ENCODE results near the gene ZNRF1. TPM values are rescaled to one million over a fixed set of nuclear protein-coding genes. Genes with fewer than 3 reads are reported as not detected.

ZNRF1 gene
- total and polyA plus RNA-seq, 2 of the 13 experiments (the other 11 are each of a cell fraction or from before 2014, with no cell fraction given): 43.9 to 58.7 TPM

DNA sequence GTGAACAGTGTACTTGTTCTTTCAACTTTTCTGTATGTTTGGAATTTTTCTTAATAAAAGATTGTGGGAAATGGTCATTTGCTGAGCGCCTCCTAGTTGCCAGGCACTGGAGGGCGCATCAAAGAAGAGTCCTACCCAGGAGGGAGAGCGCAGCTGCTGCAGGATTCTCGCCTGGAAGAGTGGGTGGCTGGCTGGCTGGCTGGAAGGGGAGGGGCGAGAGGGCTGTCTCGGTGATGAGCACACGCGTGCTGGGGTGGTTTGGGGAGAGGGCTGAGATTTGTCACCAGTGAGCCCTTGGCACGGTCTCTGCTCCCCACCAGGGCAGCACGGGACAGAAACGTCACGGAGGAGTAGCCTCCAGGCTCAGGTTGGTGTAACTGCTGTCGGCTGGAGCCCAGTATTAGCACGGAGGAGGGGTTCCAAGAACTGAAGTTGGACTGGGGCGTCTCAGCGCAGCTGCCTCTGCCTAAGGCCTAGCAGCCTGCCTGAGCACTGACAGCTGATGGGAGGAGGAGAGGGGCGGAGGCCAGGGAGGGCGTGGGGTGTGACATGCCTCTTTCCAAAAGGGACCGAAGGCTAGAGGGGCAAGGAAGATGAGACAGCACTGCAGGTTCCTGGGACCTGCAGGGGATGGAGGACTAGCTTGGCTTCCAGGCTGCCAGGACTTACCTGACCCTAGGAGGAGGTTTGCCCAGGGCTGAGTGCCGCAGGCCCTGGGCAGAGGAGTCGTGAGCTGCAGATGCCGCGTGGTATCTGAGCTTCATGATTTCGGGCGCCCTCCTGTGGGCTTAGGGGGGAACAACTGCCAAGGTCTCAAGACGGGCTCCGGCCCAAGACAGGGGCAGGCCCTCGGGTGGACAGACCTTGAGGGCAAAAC is 112.1 kb downstream of the ZNRF1 start (continued):
- TF ChIP-seq CENPT (CRISPR knock-in tag; IDR thresholded peaks at IDR 0.05; ENCODE audit: low read depth): 0 out of 2 replicates have a peak, but pooled peaks have one; percentile 63
- no peak for TF ChIP-seq ZNF224 (CRISPR knock-in tag; IDR thresholded peaks at IDR 0.05)
- TF ChIP-seq, protein P1, sequence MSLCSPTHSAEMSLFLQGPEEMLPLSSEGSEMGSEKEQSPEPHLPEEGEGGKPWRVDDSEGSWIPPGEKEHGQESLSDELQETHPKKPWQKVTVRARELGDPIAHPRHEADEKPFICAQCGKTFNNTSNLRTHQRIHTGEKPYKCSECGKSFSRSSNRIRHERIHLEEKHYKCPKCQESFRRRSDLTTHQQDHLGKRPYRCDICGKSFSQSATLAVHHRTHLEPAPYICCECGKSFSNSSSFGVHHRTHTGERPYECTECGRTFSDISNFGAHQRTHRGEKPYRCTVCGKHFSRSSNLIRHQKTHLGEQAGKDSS (CRISPR knock-in tag; IDR thresholded peaks at IDR 0.05; ENCODE audit: borderline replicate concordance, low read depth): peak; percentile 49; the same call in 1 of the 2 replicates
- TF ChIP-seq JARID2 (CRISPR knock-in tag; IDR thresholded peaks at IDR 0.05; ENCODE audit: insufficient replicate concordance): no peak
- TF ChIP-seq, protein P2, sequence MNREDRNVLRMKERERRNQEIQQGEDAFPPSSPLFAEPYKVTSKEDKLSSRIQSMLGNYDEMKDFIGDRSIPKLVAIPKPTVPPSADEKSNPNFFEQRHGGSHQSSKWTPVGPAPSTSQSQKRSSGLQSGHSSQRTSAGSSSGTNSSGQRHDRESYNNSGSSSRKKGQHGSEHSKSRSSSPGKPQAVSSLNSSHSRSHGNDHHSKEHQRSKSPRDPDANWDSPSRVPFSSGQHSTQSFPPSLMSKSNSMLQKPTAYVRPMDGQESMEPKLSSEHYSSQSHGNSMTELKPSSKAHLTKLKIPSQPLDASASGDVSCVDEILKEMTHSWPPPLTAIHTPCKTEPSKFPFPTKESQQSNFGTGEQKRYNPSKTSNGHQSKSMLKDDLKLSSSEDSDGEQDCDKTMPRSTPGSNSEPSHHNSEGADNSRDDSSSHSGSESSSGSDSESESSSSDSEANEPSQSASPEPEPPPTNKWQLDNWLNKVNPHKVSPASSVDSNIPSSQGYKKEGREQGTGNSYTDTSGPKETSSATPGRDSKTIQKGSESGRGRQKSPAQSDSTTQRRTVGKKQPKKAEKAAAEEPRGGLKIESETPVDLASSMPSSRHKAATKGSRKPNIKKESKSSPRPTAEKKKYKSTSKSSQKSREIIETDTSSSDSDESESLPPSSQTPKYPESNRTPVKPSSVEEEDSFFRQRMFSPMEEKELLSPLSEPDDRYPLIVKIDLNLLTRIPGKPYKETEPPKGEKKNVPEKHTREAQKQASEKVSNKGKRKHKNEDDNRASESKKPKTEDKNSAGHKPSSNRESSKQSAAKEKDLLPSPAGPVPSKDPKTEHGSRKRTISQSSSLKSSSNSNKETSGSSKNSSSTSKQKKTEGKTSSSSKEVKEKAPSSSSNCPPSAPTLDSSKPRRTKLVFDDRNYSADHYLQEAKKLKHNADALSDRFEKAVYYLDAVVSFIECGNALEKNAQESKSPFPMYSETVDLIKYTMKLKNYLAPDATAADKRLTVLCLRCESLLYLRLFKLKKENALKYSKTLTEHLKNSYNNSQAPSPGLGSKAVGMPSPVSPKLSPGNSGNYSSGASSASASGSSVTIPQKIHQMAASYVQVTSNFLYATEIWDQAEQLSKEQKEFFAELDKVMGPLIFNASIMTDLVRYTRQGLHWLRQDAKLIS (CRISPR knock-in tag; IDR thresholded peaks at IDR 0.05): peak; percentile 43
- TF ChIP-seq, protein P3, sequence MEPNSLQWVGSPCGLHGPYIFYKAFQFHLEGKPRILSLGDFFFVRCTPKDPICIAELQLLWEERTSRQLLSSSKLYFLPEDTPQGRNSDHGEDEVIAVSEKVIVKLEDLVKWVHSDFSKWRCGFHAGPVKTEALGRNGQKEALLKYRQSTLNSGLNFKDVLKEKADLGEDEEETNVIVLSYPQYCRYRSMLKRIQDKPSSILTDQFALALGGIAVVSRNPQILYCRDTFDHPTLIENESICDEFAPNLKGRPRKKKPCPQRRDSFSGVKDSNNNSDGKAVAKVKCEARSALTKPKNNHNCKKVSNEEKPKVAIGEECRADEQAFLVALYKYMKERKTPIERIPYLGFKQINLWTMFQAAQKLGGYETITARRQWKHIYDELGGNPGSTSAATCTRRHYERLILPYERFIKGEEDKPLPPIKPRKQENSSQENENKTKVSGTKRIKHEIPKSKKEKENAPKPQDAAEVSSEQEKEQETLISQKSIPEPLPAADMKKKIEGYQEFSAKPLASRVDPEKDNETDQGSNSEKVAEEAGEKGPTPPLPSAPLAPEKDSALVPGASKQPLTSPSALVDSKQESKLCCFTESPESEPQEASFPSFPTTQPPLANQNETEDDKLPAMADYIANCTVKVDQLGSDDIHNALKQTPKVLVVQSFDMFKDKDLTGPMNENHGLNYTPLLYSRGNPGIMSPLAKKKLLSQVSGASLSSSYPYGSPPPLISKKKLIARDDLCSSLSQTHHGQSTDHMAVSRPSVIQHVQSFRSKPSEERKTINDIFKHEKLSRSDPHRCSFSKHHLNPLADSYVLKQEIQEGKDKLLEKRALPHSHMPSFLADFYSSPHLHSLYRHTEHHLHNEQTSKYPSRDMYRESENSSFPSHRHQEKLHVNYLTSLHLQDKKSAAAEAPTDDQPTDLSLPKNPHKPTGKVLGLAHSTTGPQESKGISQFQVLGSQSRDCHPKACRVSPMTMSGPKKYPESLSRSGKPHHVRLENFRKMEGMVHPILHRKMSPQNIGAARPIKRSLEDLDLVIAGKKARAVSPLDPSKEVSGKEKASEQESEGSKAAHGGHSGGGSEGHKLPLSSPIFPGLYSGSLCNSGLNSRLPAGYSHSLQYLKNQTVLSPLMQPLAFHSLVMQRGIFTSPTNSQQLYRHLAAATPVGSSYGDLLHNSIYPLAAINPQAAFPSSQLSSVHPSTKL (CRISPR knock-in tag; IDR thresholded peaks at IDR 0.05): 0 out of 2 replicates have a peak, but pooled peaks have one; percentile 50
- no peak for TF ChIP-seq SMAD9 (CRISPR knock-in tag; IDR thresholded peaks at IDR 0.05)
- peak; percentile 67 for TF ChIP-seq MED1 (CRISPR knock-in tag; IDR thresholded peaks at IDR 0.05)
- TF ChIP-seq, protein P4, sequence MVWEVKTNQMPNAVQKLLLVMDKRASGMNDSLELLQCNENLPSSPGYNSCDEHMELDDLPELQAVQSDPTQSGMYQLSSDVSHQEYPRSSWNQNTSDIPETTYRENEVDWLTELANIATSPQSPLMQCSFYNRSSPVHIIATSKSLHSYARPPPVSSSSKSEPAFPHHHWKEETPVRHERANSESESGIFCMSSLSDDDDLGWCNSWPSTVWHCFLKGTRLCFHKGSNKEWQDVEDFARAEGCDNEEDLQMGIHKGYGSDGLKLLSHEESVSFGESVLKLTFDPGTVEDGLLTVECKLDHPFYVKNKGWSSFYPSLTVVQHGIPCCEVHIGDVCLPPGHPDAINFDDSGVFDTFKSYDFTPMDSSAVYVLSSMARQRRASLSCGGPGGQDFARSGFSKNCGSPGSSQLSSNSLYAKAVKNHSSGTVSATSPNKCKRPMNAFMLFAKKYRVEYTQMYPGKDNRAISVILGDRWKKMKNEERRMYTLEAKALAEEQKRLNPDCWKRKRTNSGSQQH (CRISPR knock-in tag; IDR thresholded peaks at IDR 0.05; ENCODE audit: low read depth): no peak; the same call in 1 of the 2 replicates
- no peak for TF ChIP-seq ZFP36 (IDR thresholded peaks at IDR 0.05; ENCODE audit: borderline replicate concordance, low read depth, low read length, partially characterized antibody)
- no peak for TF ChIP-seq CHD4 (IDR thresholded peaks at IDR 0.05; ENCODE audit: borderline replicate concordance, low read length)
- TF ChIP-seq ZNF790 (CRISPR knock-in tag; IDR thresholded peaks at IDR 0.05; ENCODE audit: borderline replicate concordance): 0 out of 2 replicates have a peak, but pooled peaks have one; percentile 57
- TF ChIP-seq IKZF1 (IDR thresholded peaks at IDR 0.05): no peak
- TF ChIP-seq, protein P5, sequence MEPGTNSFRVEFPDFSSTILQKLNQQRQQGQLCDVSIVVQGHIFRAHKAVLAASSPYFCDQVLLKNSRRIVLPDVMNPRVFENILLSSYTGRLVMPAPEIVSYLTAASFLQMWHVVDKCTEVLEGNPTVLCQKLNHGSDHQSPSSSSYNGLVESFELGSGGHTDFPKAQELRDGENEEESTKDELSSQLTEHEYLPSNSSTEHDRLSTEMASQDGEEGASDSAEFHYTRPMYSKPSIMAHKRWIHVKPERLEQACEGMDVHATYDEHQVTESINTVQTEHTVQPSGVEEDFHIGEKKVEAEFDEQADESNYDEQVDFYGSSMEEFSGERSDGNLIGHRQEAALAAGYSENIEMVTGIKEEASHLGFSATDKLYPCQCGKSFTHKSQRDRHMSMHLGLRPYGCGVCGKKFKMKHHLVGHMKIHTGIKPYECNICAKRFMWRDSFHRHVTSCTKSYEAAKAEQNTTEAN (CRISPR knock-in tag; conservative IDR thresholded peaks at IDR 0.05): 0 out of 2 replicates have a peak, but pooled peaks have one; percentile 53
- TF ChIP-seq AKAP8 (CRISPR knock-in tag; IDR thresholded peaks at IDR 0.05): peak; percentile 98
- no peak for TF ChIP-seq NR2F6 (IDR thresholded peaks at IDR 0.05)
- TF ChIP-seq NR2F6 (CRISPR knock-in tag; IDR thresholded peaks at IDR 0.05): peak; percentile 51; the same call in 1 of the 2 replicates

All from HepG2 (cell line).